HG02884 (cell line): ENCODE data around the gene NUP54.

Experiments
- ATAC-seq: cut with Tn5 transposase; IDR thresholded peaks from one replicate; pipeline ENCODE4 v1.9.1; 2021; ENCODE audit warnings: mild to moderate bottlenecking, moderate library complexity; ENCODE audit not compliant: unreplicated experiment

The NUP54 gene, protein sequence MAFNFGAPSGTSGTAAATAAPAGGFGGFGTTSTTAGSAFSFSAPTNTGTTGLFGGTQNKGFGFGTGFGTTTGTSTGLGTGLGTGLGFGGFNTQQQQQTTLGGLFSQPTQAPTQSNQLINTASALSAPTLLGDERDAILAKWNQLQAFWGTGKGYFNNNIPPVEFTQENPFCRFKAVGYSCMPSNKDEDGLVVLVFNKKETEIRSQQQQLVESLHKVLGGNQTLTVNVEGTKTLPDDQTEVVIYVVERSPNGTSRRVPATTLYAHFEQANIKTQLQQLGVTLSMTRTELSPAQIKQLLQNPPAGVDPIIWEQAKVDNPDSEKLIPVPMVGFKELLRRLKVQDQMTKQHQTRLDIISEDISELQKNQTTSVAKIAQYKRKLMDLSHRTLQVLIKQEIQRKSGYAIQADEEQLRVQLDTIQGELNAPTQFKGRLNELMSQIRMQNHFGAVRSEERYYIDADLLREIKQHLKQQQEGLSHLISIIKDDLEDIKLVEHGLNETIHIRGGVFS

DNA sequence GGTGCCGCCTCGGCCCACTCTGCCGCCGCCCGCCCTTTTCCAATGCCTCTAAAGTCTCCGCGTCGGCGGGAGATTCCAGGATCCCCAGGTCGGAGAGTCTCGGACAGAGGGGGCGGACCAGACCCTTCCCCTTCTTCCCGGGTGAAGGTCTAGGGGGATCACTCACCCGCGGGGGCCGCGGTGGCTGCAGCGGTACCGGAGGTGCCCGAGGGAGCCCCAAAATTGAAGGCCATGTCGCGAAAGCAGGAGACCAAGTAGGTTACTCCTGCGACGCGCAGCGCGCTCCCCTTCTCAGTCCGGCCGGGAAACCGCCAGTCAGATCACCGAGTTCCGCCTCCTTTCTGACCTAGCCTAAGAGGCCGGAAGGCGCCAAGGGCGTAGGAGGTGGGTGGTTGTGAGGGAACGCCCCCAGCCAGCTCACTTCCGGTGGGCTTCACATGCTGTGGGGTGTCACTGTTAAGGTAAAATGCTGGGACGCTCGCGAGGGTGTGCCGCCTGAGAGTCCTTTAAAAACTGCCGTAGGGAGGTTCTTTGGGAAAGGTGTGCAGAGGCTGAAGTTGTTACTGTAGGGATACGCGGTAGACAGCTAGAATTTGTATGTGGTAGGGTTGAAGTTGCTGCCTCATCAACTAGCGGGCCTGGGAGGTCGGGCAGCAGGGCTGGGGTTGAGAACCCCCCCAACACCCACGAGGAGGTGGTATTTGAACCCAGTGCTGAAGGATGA is at the start of gene NUP54:
Gene NUP54 (minus strand): TSS at position 256 of the 724 bp plus-strand sequence. CDS start 23 bp downstream, at position 233.
- ATAC-seq: peak; percentile 98

- no peak for ATAC-seq
Measured at GRCh38 chr4:76197031-76197743, 49.0 kb upstream of the NUP54 start.

GRCh38 chr4:76196376-76196775 is 48.2 kb upstream of the NUP54 start:
- ATAC-seq: no peak

DNA sequence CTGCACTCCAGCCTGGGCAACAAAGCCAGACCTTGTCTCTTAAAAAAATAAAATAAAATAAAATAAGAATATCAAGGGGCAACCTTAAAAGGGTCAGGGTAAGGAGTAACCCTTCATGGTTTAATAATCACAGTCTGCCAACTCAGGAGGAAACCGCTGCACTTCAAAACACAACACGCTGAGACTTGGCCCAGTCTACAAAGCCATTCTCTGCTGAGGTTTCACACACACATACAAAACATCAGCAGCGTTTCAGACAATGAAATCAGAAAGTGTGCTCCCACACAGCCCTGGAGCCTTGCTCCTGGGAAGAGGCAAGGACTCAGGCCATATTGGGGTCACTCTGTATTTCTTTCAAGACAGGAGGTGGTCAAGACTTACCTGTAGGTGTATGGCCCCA is 47.1 kb upstream of the NUP54 start:
- no peak for ATAC-seq

- no peak for ATAC-seq
Measured at GRCh38 chr4:76194325-76194724, 46.1 kb upstream of the NUP54 start.

DNA sequence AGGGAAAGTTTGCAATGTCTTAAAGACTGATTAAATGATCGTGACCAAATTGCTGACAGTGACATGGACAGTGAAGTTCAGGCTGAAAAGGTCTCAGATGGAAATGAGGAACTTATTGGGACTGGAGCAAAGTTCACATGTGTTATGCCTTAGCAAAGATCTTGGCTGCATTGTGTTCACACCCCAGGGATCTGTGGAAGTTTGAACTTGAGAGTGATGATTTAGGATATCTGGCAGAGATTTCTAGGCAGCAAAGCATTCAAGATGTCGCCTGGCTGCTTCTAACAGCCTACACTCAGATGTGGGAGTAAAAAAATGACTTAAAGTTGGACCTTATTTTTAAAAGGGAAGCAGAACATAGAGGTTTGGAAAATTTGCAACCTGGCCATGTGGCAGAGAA is 44.0 kb upstream of the NUP54 start:
- no peak for ATAC-seq

GRCh38 chr4:76188557-76188956 is 40.4 kb upstream of the NUP54 start:
- no peak for ATAC-seq

GRCh38 chr4:76188149-76188548 is 40.0 kb upstream of the NUP54 start:
- no peak for ATAC-seq

DNA sequence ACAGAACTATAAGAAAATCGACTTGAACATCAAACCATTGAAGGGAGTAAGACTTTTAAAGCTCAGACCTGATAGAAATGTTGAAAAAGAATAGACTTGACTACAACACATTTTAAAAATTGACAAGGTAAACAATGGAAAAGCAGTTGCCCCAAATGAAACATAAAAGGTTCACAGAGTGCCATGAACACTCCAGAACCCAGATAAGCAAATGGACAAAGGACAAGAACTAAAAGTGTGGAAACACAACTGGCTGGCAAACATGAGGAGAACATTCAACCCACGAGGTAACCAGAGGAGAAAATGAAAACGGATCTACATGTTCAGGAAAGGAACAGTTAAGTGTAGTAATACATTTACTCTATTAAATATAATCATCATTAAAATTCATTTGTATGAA is 39.0 kb upstream of the NUP54 start:
- ATAC-seq: no peak

DNA sequence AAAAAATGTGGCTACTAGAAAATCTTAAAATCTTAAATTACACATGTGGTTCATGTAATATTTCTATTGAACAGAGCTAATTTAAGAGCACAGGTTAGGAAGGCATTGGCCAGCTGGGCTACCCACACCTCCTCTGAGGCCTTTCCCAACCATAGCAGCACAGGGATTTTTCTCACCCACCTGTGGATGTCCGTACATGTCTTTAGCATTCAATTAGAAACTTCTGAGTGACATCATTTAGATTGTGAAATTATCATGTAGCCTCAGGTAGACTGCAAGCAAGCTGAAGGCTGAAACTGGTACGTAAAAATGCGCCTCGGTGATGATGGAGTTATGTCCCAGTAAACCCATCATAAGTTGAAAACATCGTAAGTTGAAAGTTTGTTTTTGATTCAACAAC is 34.3 kb upstream of the NUP54 start:
- no peak for ATAC-seq

GRCh38 chr4:76179398-76180318 is 31.5 kb upstream of the NUP54 start:
- ATAC-seq: no peak

DNA sequence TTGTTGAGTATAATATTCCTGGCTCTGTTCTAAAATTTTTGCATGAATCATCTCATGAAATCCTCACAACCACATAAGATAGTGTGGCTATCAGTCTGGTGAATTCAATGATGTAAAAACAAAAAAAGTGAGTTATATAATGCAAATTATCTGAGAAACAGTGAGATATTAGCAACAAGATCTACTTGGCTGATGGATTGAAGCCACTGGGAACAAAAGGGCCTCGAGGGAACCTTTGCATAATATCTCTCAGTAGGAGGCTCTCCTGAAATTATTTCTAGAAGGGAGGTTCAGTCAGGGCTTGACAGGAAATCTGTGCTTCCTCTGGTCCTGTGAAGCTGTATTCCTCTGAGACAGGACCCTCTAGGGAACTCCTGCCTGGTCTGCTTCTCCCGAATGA is 30.1 kb upstream of the NUP54 start:
- ATAC-seq: no peak

- ATAC-seq: no peak
Measured at GRCh38 chr4:76177709-76178108, 29.5 kb upstream of the NUP54 start.

- no peak for ATAC-seq
Measured at GRCh38 chr4:76175336-76175735, 27.1 kb upstream of the NUP54 start.

DNA sequence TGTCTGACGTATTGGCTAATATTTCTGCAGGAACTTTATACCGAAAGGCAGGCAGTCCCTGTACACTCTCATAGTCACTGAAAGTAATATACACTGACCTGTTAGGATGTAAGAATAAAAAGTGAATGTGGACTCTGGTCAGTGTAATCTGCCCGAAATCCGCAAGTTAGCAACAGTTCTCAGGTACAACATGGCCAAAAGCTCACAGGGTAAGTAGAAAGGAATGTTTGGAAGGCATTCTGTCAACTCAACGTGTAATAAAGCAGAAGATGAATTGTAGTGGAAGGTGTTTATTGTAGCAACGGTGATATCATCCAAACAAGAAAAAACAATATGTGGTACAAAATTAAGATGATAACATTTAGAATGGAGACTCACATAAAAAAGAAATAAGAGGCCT is 26.0 kb upstream of the NUP54 start:
- ATAC-seq: no peak

- ATAC-seq: no peak
Measured at GRCh38 chr4:76168688-76169087, 20.5 kb upstream of the NUP54 start.

GRCh38 chr4:76166480-76166879 is 18.3 kb upstream of the NUP54 start:
- no peak for ATAC-seq

- no peak for ATAC-seq
Measured at GRCh38 chr4:76160355-76160754, 12.2 kb upstream of the NUP54 start.

- ATAC-seq: no peak
Measured at GRCh38 chr4:76156635-76157034, 8.4 kb upstream of the NUP54 start.

GRCh38 chr4:76155979-76156378 is 7.8 kb upstream of the NUP54 start:
- no peak for ATAC-seq
